ENCODE measurements around the gene RTKN.

DNA sequence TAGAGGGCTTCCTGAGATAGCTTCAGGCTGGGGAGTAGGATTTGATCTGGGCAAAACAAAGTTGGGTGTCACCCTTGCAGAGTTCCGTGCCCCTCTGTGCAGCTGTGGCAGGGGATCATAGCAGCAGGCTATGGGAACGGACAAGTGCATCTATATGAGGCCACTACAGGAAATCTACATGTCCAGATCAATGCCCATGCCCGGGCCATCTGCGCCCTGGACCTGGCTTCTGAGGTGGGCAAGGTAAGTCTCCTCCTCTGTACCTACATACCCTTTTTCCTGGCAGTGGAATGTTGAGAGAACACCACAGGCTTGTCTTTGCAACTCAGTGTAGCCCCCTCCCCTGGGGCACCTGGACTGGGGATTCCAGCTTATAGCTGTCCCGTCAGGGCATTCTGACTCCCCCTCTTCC is 16.7 kb downstream of the RTKN start:
- TF ChIP-seq, protein P1, sequence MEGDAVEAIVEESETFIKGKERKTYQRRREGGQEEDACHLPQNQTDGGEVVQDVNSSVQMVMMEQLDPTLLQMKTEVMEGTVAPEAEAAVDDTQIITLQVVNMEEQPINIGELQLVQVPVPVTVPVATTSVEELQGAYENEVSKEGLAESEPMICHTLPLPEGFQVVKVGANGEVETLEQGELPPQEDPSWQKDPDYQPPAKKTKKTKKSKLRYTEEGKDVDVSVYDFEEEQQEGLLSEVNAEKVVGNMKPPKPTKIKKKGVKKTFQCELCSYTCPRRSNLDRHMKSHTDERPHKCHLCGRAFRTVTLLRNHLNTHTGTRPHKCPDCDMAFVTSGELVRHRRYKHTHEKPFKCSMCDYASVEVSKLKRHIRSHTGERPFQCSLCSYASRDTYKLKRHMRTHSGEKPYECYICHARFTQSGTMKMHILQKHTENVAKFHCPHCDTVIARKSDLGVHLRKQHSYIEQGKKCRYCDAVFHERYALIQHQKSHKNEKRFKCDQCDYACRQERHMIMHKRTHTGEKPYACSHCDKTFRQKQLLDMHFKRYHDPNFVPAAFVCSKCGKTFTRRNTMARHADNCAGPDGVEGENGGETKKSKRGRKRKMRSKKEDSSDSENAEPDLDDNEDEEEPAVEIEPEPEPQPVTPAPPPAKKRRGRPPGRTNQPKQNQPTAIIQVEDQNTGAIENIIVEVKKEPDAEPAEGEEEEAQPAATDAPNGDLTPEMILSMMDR (IDR thresholded peaks at IDR 0.05; ENCODE audit: low read depth, low read length, missing input control), result no peak
- TF ChIP-seq, protein P2, sequence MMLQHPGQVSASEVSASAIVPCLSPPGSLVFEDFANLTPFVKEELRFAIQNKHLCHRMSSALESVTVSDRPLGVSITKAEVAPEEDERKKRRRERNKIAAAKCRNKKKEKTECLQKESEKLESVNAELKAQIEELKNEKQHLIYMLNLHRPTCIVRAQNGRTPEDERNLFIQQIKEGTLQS (IDR thresholded peaks at IDR 0.05), result no peak

Measured in liver (tissue), 3 donors.